Bone marrow (tissue), 2 donors: ENCODE results near the gene PLCZ1.
"Not testable (repeated sequence)": the region's sequence is repeated elsewhere in the genome, so short reads cannot be mapped to it uniquely, and the experiment has no call there.

Experiments used
- DNase-seq, 2 donors: peaks; one replicate each; lab custom pipeline; 2025; lab: John Stamatoyannopoulos, UW

Gene PLCZ1

GRCh38 chr12:18700271-18700670 lies 37.5 kb downstream of the PLCZ1 start:
- no peak for DNase-seq

GRCh38 chr12:18696971-18697602 lies 40.7 kb downstream of the PLCZ1 start:
- DNase-seq, result no peak

- not testable (repeated sequence) for DNase-seq
Observed at GRCh38 chr12:18693986-18694385, 43.8 kb downstream of the PLCZ1 start.

- DNase-seq, result no peak
Observed at GRCh38 chr12:18690653-18691052, 47.2 kb downstream of the PLCZ1 start.

GRCh38 chr12:18689771-18690170 lies 48.0 kb downstream of the PLCZ1 start:
- DNase-seq, result no peak

GRCh38 chr12:18684430-18684829 lies 53.4 kb downstream of the PLCZ1 start:
- no peak for DNase-seq

- no peak for DNase-seq
Observed at GRCh38 chr12:18683327-18684013, 54.3 kb downstream of the PLCZ1 start.

GRCh38 chr12:18681818-18682217 lies 56.0 kb downstream of the PLCZ1 start:
- no peak for DNase-seq

- DNase-seq, result no peak
Observed at GRCh38 chr12:18676996-18677588, 60.7 kb downstream of the PLCZ1 start.

- no peak for DNase-seq
Observed at GRCh38 chr12:18676141-18676540, 61.7 kb downstream of the PLCZ1 start.

GRCh38 chr12:18658829-18659228 lies 79.0 kb downstream of the PLCZ1 start:
- DNase-seq, result no peak

GRCh38 chr12:18658179-18658578 lies 79.6 kb downstream of the PLCZ1 start:
- no peak for DNase-seq

GRCh38 chr12:18655351-18655750 lies 82.5 kb downstream of the PLCZ1 start:
- DNase-seq, result no peak

- no peak for DNase-seq
Observed at GRCh38 chr12:18653465-18653864, 84.3 kb downstream of the PLCZ1 start.

- DNase-seq, result no peak
Observed at GRCh38 chr12:18652596-18652995, 85.2 kb downstream of the PLCZ1 start.

- no peak for DNase-seq
Observed at GRCh38 chr12:18651525-18651924, 86.3 kb downstream of the PLCZ1 start.

GRCh38 chr12:18646286-18646890 lies 91.4 kb downstream of the PLCZ1 start:
- DNase-seq, result no peak

- no peak for DNase-seq
Observed at GRCh38 chr12:18644564-18644963, 93.2 kb downstream of the PLCZ1 start.

GRCh38 chr12:18643681-18644080 lies 94.1 kb downstream of the PLCZ1 start:
- DNase-seq, result no peak

- DNase-seq, result no peak
Observed at GRCh38 chr12:18640321-18640955, 97.4 kb downstream of the PLCZ1 start.

GRCh38 chr12:18634382-18634781 lies 103.4 kb downstream of the PLCZ1 start:
- DNase-seq, result no peak
